ENCODE results near the gene HIBADH. TPM values are rescaled to one million over a fixed set of nuclear protein-coding genes. Genes with fewer than 3 reads are reported as not detected.

The HIBADH gene
- total RNA-seq (2014; rRNA removed; shearing (Covaris generic)) = 42.0 and 53.7 TPM in 2 replicates

DNA sequence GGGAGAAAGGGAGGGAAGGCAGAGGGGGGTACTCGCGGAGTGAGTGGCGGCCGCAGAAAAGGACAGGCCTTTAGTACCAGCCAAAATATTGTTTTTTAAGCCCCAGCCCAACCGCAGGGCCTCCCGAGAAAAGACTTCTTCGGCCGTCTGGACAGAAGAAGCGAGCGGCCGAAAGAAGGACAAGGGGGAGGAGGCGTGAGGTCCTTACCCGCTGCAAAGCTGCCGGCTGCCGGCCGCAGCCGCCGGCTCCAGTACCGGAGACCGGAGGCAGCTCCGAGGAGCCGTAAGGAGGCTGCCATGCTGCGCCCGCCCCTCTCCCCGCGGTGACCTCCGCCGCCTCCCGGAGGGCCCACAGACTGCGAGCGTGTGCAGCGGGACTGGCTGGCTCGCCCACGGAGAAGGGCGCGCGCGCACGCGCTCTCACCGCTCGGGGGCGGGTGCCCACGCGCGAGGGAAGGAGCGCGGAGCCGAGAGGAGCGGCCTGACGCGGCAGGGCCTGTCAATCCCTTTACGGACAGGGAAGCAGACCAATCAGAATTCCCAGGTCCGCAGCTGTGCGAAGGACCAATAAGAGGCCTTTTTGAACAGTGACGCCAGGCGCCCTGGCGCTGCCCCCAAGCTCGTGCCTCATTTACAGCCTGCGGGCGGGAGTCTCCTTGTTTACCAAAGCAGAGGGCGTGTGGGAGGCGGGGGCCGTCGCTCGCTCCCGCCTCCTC, at the start of gene HIBADH:
HIBADH (minus strand) TSS at position 394 of the 716 bp plus-strand sequence; CDS start at position 299, 95 bp downstream.
- peak; percentile 95 for DNase-seq
- Histone ChIP-seq H3K36me3 (replicated peaks; ENCODE audit: control insufficient read depth, insufficient read depth, low read length) (no peaks in the 10 kb centered on the region), H3K4me3 (ENCODE audit: insufficient read depth, low read depth, low read length) (peak within 1 kb of the TSS; percentile 92), H3K27me3 (ENCODE audit: control insufficient read depth, insufficient read depth, low read length) (no peaks in the 10 kb centered on the region; the same call in 1 of the 2 replicates)

DNA sequence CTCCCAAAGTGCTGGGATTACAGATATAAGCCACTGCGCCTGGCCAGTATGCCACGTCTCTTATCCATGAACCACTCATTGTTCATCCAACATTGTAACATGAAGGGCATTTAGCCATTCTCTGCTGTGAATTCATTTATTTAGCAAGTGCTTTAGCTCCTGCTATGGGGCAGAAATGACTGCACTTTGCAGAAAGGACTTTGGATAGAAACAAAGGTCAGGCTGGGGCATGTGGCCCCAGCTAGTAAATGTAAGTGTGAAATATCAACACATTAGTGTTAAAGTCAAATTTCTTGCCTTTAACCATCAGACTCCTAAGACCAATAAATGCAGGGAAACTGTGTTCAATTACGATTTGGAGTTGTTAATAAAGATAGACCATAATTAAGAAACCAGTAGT, 49.5 kb upstream of the HIBADH start:
- Histone ChIP-seq H3K36me3 (replicated peaks; ENCODE audit: control insufficient read depth, insufficient read depth, low read length) (no peaks in the 10 kb centered on the region), H3K27me3 (ENCODE audit: control insufficient read depth, insufficient read depth, low read length) (no peaks in the 10 kb centered on the region), H3K4me3 (ENCODE audit: insufficient read depth, low read depth, low read length) (no peak overlapping the region)
- DNase-seq = no peak

DNA sequence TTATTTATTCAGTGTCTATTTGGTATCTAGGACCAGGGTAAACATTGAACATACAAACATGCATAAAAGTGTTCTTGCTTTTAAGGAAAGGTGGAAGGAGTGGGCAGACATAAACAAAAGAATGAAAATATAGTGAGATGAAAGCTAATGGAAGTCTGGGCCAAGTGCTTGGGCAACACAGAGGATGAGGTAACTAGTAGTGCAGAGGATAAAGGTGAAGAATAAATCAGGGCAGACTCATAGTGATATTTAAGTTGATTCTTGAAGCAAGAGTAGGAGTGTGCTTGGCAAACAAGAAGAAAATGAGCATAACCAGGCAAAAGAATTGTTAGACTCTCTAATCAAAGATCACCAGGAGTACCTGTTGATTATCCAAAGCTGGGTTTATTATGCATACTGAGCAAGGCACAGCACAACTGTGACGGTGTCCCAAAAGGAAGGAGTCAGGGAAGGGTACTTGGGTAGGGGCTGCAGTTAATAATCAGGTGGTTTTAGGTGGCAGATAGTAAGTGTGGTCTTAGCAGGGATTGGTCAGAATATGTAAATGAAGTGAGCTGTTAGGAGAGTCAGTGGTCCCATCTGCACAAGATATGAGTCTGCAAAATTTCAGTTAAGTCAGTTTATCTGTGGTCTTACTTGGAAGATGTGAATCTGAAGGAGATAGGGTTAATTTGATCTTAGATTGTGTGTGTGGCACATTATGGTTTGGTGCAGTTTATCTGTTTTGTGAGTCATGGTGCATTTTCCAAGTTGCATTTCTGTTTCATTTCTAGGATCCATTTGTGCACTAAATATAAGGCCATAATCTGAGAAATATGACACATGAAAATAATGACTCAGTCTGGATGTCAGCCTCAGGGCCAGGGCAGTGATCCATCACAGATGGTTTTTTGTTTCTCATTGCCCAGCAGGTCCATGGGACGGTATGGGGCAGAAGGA, 46.7 kb upstream of the HIBADH start:
- Histone ChIP-seq H3K36me3 (replicated peaks; ENCODE audit: control insufficient read depth, insufficient read depth, low read length) (no peaks in the 10 kb centered on the region), H3K4me3 (ENCODE audit: insufficient read depth, low read depth, low read length) (no peak overlapping the region), H3K27me3 (ENCODE audit: control insufficient read depth, insufficient read depth, low read length) (no peaks in the 10 kb centered on the region)
- DNase-seq = no peak

DNA sequence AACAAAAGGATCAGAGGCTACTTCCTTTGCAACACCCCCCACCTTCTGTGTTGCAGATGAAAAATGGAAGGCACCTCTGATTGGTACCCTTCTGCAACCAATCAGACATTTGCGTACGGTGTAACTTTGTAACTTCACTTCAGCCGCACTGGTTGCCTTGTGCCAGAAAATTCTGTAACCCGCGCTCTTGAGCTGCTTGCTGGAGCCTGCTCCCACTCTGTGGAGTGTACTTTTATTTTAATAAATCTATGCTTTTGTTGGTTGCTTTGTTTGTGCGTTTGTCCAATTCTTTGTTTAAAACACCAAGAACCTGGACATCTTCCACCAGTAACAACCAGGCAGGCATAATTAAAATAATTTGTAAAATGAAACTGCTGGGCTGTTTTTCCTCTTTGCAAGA, 45.8 kb upstream of the HIBADH start:
- H3K27me3 ChIP-seq (ENCODE audit: control insufficient read depth, insufficient read depth, low read length) = no peaks in the 10 kb centered on the region
- H3K36me3 ChIP-seq (replicated peaks; ENCODE audit: control insufficient read depth, insufficient read depth, low read length) = no peaks in the 10 kb centered on the region
- no peak for DNase-seq
- H3K4me3 ChIP-seq (ENCODE audit: insufficient read depth, low read depth, low read length) = no peak overlapping the region

DNA sequence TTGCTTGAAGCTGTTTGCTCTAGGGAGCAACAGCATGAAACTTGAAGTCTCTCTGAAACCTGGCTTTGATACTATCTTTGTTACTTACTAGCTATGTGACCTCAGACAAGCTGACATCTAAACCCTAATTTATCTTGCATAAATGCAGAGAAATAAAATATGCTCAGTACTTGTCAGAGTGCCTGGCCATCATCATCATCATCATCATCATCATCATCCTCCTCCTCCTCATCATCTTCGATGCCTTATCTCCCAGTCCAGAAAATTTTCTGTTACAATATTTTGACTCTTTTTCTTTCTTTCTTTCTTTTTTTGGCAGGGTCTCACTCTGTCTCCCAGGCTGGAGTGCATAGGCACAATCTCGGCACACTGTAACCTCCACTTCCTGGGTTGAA, 42.5 kb upstream of the HIBADH start:
- no peak overlapping the region for H3K4me3 ChIP-seq (ENCODE audit: insufficient read depth, low read depth, low read length)
- DNase-seq = no peak
- H3K36me3 ChIP-seq (replicated peaks; ENCODE audit: control insufficient read depth, insufficient read depth, low read length) = no peaks in the 10 kb centered on the region
- H3K27me3 ChIP-seq (ENCODE audit: control insufficient read depth, insufficient read depth, low read length) = no peaks in the 10 kb centered on the region

DNA sequence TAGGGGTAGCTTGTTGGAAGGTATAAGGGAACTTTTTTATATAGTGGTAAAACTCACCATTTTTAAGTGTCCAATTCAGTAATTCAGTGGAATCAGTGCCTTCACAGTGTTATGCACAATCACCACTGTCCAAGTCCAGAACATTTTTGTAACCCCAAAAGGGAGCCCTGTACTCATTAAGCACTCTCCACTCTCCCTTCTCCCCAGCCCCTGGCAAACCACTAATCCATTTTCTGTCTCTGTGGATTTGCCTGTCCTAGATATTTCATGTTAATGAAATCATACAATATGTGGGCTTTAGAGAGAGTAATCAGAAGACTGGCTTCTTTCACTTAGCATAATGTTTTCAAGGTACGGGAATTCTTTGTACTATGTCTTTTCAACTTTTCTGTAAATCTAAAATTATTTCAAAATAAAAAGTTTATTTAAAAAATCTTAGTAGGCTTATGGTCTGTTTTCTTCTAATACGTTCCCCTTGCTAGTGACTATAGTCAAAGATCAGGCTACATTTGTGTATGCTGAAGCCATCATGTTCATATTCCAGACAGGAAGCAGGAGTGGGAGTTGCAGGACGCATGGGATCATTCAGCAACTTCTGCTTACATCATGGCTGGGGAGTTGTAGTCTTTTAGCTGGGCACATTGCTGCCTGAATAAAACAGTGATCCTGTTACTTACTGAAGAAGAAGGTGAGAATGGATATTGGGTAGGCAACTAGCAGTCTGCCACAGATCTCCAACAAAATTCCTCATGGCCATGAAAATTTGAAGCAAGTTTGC, 41.9 kb upstream of the HIBADH start:
- Histone ChIP-seq H3K27me3 (ENCODE audit: control insufficient read depth, insufficient read depth, low read length) (no peaks in the 10 kb centered on the region), H3K36me3 (replicated peaks; ENCODE audit: control insufficient read depth, insufficient read depth, low read length) (no peaks in the 10 kb centered on the region), H3K4me3 (ENCODE audit: insufficient read depth, low read depth, low read length) (no peak overlapping the region)
- no peak for DNase-seq

DNA sequence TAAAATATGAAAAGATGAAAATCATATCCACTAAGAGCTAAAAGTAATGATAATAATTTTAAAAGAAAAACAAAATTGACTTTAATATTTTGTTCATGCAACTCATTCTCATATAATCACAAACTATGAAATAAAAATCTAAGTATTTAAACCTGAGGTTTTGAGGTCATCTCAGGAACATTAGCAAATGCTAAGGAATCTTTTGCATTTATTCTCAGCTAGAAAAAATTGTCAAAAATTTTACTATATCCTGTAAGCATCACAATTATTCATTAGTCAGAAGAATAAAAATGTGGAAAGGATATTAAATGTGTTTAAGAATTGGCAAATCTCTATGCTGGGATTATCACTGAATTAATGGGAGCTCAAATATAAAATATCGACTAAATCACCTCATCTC, 40.5 kb upstream of the HIBADH start:
- Histone ChIP-seq H3K36me3 (replicated peaks; ENCODE audit: control insufficient read depth, insufficient read depth, low read length) (no peaks in the 10 kb centered on the region), H3K4me3 (ENCODE audit: insufficient read depth, low read depth, low read length) (no peak overlapping the region), H3K27me3 (ENCODE audit: control insufficient read depth, insufficient read depth, low read length) (no peaks in the 10 kb centered on the region)
- no peak for DNase-seq

DNA sequence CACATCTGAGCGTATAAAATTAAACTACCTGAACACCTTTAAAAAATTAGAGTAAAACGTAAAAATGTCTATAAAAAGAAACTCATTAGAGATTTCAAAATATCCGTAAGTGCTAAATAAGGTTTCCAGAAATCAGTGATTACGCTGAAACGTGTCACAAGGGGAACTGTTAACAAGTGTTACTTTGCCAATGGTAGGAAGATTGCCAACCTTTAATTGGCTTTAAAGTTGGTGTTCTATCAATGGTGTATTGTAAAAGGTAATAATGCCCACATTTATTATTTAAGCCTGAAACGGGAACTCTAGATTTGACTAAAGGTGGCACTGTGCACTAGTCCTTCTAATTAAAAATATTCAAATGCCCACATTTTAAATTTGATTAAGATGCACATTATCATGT, 37.8 kb upstream of the HIBADH start:
- Histone ChIP-seq H3K36me3 (replicated peaks; ENCODE audit: control insufficient read depth, insufficient read depth, low read length) (no peaks in the 10 kb centered on the region), H3K27me3 (ENCODE audit: control insufficient read depth, insufficient read depth, low read length) (no peaks in the 10 kb centered on the region), H3K4me3 (ENCODE audit: insufficient read depth, low read depth, low read length) (no peak overlapping the region)
- DNase-seq = no peak

DNA sequence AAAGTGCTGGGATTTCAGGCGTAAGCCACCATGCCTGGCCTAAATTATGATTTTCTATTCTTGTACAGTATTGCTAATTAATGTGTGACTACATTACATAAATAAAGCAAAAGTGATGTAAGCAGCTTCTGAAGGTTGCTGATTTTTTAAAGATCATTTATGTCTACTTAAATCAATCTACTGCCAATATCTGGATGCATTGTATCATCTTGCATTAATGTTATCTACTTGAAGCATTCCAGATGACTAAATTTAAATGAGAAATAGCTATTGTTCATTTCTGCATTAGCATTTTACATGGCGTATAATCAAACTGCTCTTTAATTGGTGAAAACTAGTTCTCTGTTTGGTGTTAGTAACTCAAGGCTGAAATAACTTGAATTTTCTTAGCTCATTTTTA, 37.1 kb upstream of the HIBADH start:
- H3K4me3 ChIP-seq (ENCODE audit: insufficient read depth, low read depth, low read length) = no peak overlapping the region

DNA sequence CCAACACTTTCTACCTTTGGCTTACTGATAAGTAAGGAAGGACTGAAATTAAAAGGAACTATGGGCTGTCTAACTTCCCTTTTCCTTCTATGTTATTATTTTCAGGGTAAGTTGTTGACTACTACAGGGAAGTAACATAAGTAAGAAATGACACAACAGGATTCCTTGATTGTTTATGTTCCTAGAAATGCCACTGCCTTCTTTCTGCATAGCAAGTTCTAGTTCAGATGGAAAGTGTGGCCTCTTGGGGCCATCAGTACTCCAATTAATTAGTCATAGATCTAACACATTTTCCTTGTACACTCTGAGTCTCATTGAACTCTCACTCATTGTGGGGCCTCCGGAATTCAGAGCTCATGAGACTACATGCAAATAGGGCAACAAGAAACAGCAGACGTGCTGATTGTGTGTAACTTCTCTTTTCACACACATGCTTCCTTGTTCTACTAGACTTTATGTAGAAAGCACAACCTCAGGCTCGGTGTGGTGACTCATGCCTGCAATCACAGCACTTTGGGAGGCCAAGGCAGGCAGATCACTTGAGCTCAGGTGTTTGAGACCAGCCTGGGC, 35.3 kb upstream of the HIBADH start:
- no peak for DNase-seq
- Histone ChIP-seq H3K4me3 (ENCODE audit: insufficient read depth, low read depth, low read length) (no peak overlapping the region), H3K27me3 (ENCODE audit: control insufficient read depth, insufficient read depth, low read length) (no peaks in the 10 kb centered on the region), H3K36me3 (replicated peaks; ENCODE audit: control insufficient read depth, insufficient read depth, low read length) (no peaks in the 10 kb centered on the region)

More for the DNA sequence above, 37.1 kb upstream of the HIBADH start:
- Histone ChIP-seq H3K27me3 (ENCODE audit: control insufficient read depth, insufficient read depth, low read length) (no peaks in the 10 kb centered on the region), H3K36me3 (replicated peaks; ENCODE audit: control insufficient read depth, insufficient read depth, low read length) (no peaks in the 10 kb centered on the region)
- DNase-seq = no peak

DNA sequence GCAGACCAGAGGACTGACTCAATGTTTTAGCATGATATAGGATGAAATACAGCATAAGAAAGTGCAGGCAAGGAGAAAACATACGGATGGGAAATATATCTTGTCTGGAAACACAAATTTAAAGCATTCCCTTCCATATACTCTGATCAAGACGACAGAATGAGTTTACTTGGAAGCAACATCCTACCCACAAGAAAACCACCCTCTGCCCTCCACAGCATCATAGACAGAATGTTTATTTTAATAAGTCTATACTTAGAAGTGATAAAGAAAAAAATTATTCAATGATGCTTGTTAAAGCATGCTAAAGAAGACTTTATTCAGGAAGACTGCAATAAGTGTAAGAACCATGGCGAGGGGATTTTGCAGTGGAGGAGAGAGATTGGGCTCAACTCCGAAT, 32.4 kb upstream of the HIBADH start:
- Histone ChIP-seq H3K27me3 (ENCODE audit: control insufficient read depth, insufficient read depth, low read length) (no peaks in the 10 kb centered on the region), H3K4me3 (ENCODE audit: insufficient read depth, low read depth, low read length) (no peak overlapping the region), H3K36me3 (replicated peaks; ENCODE audit: control insufficient read depth, insufficient read depth, low read length) (no peaks in the 10 kb centered on the region)
- no peak for DNase-seq

DNA sequence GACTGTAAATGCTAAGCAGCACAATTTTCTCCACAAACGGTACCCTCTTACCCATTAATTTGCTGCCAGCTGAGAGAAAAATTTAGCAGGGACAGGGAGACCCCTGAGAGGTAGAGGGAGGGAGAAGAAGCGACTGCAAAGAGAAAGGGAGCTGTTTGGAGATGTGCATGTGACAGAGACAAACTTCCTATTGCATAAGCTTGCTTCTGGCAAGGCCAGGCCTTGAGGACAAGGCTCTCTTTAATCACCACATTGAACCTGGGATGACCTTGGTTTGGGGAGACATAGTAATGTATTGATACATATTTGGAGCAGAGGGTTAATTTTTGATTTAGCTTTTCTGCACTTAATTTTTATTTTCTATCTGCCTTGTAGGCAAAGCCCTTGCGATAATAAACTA, 31.1 kb upstream of the HIBADH start:
- H3K36me3 ChIP-seq (replicated peaks; ENCODE audit: control insufficient read depth, insufficient read depth, low read length) = no peaks in the 10 kb centered on the region
- peak; percentile 21 for DNase-seq
- H3K4me3 ChIP-seq (ENCODE audit: insufficient read depth, low read depth, low read length) = no peak overlapping the region
- no peaks in the 10 kb centered on the region for H3K27me3 ChIP-seq (ENCODE audit: control insufficient read depth, insufficient read depth, low read length)

DNA sequence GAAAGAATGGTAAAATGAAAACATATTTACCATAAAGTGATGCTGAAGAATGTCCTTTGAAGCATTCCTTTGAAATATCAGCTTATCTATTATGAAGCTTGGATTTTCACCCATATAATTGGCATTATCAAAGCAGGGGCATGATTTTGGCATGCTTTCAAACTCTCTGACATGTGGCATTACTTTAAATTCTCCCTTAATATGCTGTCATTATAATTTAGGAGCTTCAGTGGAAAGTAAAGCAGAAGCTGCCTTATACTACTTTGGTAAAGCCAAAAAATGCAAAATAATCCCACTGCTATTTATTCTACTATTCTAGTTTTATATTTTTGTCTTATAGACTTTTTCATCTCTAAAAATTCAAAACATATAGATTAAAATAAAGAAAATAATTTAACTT, 28.0 kb upstream of the HIBADH start:
- no peak for DNase-seq
- H3K27me3 ChIP-seq (ENCODE audit: control insufficient read depth, insufficient read depth, low read length) = no peaks in the 10 kb centered on the region
- no peak overlapping the region for H3K4me3 ChIP-seq (ENCODE audit: insufficient read depth, low read depth, low read length)
- H3K36me3 ChIP-seq (replicated peaks; ENCODE audit: control insufficient read depth, insufficient read depth, low read length) = no peaks in the 10 kb centered on the region

DNA sequence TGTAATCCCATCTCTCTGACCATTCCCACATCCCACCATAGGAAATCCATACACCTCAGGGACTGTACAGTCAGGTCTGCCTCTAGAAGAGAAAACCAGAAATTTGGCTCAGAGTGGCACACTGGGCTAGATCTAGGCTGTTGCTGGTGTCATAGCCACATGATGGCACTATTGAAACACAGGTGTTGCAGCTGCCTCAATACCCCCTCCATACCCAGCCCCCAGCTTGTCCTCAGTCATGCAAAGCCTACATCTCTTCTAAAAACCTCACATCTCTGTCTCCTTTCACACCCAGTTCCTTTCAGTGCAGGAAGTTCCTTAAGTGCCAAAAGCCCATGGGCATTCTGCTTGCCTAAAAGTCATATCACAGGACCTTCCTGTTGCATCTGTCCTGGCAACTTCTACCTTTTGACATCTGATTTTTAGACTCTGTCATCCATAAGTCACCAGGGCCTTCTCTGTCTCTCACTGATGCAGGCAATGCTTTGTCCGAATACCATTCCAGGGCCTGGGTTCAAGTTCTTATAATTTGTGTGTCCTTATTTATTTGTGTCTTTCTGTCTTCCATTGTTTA, 27.0 kb upstream of the HIBADH start:
- no peak overlapping the region for H3K4me3 ChIP-seq (ENCODE audit: insufficient read depth, low read depth, low read length)
- no peaks in the 10 kb centered on the region for H3K27me3 ChIP-seq (ENCODE audit: control insufficient read depth, insufficient read depth, low read length)
- DNase-seq = peak; percentile 81
- no peaks in the 10 kb centered on the region for H3K36me3 ChIP-seq (replicated peaks; ENCODE audit: control insufficient read depth, insufficient read depth, low read length)

Measured in H7 (cell line).